H9 (cell line): ENCODE results near the gene MAP4K3. TPM values are rescaled to one million over a fixed set of nuclear protein-coding genes. Genes with fewer than 3 reads are reported as not detected.

Experiments
- DNase-seq: peaks from one replicate; pipeline ENCODE4 v3.0.0-alpha.2; 2017
- H2AFZ ChIP-seq: one replicate; pipeline ENCODE4 v1.6.1; 2013; ENCODE audit warnings: mild to moderate bottlenecking, low read length, control low read depth, moderate library complexity
- H2AK5ac ChIP-seq: 2 replicates; pipeline ENCODE4 v1.6.1; 2013; ENCODE audit warnings: low read length, control low read depth, mixed read lengths; ENCODE audit not compliant: insufficient read length
- H2BK120ac ChIP-seq: one replicate; pipeline ENCODE4 v1.6.1; 2013; ENCODE audit warnings: low read depth, mild to moderate bottlenecking, low read length, control low read depth, inconsistent platforms; ENCODE audit not compliant: poor library complexity, severe bottlenecking
- H2BK12ac ChIP-seq: 2 replicates; pipeline ENCODE4 v1.6.1; 2013; ENCODE audit warnings: low read length, control low read depth, mixed read lengths, low read depth; ENCODE audit not compliant: insufficient read length
- H2BK15ac ChIP-seq: 2 replicates; pipeline ENCODE4 v1.6.1; 2013; ENCODE audit warnings: low read depth, low read length, control low read depth
- H2BK20ac ChIP-seq: one replicate; pipeline ENCODE4 v1.6.1; 2013; ENCODE audit warnings: low read depth, mild to moderate bottlenecking, low read length, control low read depth, inconsistent platforms; ENCODE audit not compliant: poor library complexity, severe bottlenecking
- H2BK5ac ChIP-seq: 2 replicates; pipeline ENCODE4 v1.6.1; 2013; ENCODE audit warnings: low read length, control low read depth, mixed read lengths; ENCODE audit not compliant: insufficient read length
- H3K14ac ChIP-seq: 2 replicates; pipeline ENCODE4 v1.6.1; 2013; ENCODE audit warnings: low read length, control low read depth; ENCODE audit not compliant: insufficient read depth
- H3K18ac ChIP-seq: 2 replicates; pipeline ENCODE4 v1.6.1; 2013; ENCODE audit warnings: low read depth, mild to moderate bottlenecking, mixed read lengths, low read length, control low read depth; ENCODE audit not compliant: insufficient read length
- H3K23ac ChIP-seq: 2 replicates; pipeline ENCODE4 v1.6.1; 2013; ENCODE audit warnings: low read length, control low read depth, mixed read lengths, low read depth; ENCODE audit not compliant: insufficient read length
- H3K23me2 ChIP-seq: 2 replicates; pipeline ENCODE4 v1.6.1; 2013; ENCODE audit warnings: low read depth, mild to moderate bottlenecking, mixed read lengths, low read length, control low read depth; ENCODE audit not compliant: insufficient read length, poor library complexity, severe bottlenecking
- H3K27ac ChIP-seq: 2 replicates; pipeline ENCODE4 v1.5.1; 2013; ENCODE audit warnings: low read length, control low read depth, mixed read lengths, low read depth; ENCODE audit not compliant: insufficient read length
- H3K27me3 ChIP-seq: 2 replicates; pipeline ENCODE4 v1.6.1; 2013; ENCODE audit warnings: low read length, control low read depth, inconsistent platforms; ENCODE audit not compliant: insufficient read depth
- H3K4ac ChIP-seq: 2 replicates; pipeline ENCODE4 v1.6.1; 2013; ENCODE audit warnings: low read depth, mild to moderate bottlenecking, control low read depth, inconsistent platforms, low read length, moderate library complexity
- H3K4me1 ChIP-seq: 2 replicates; pipeline ENCODE4 v1.6.1; 2013; ENCODE audit warnings: low read length, control low read depth, inconsistent platforms; ENCODE audit not compliant: insufficient read depth
- H3K4me2 ChIP-seq: 2 replicates; pipeline ENCODE4 v1.6.1; 2013; ENCODE audit warnings: low read length, control low read depth, mixed read lengths; ENCODE audit not compliant: insufficient read length, insufficient read depth
- H3K56ac ChIP-seq: 2 replicates; pipeline ENCODE4 v1.6.1; 2013; ENCODE audit warnings: low read depth, mild to moderate bottlenecking, mixed read lengths, low read length, control low read depth; ENCODE audit not compliant: insufficient read length
- H3K79me1 ChIP-seq: 2 replicates; pipeline ENCODE4 v1.6.1; 2013; ENCODE audit warnings: low read depth, mild to moderate bottlenecking, moderate library complexity, low read length, control low read depth, inconsistent platforms; ENCODE audit not compliant: insufficient read depth, poor library complexity, severe bottlenecking
- H3K79me2 ChIP-seq: 2 replicates; pipeline ENCODE4 v1.6.1; 2013; ENCODE audit warnings: low read length, control low read depth, inconsistent platforms; ENCODE audit not compliant: insufficient read depth
- H3K9ac ChIP-seq: 2 replicates; pipeline ENCODE4 v1.6.1; 2013; ENCODE audit warnings: low read length, control low read depth, mixed read lengths; ENCODE audit not compliant: insufficient read length; ENCODE audit errors: extremely low read depth
- H3K9me3 ChIP-seq: one replicate; pipeline ENCODE4 v1.6.1; 2013; ENCODE audit warnings: low read depth, low read length, inconsistent platforms; ENCODE audit not compliant: control insufficient read depth
- H3T11ph ChIP-seq: one replicate; pipeline ENCODE4 v1.6.1; 2013; ENCODE audit warnings: mild to moderate bottlenecking, low read length, control low read depth, inconsistent platforms
- H4K20me1 ChIP-seq: one replicate; pipeline ENCODE4 v1.6.1; 2013; ENCODE audit not compliant: control insufficient read depth, insufficient read length, insufficient read depth
- H4K5ac ChIP-seq: 2 replicates; pipeline ENCODE4 v1.6.1; 2013; ENCODE audit warnings: low read depth, mild to moderate bottlenecking, mixed read lengths, low read length, control low read depth; ENCODE audit not compliant: insufficient read length
- H4K8ac ChIP-seq: replicated peaks from 2 replicates; pipeline ENCODE4 v1.6.1; 2013; ENCODE audit warnings: low read length, control low read depth, mixed read lengths, low read depth; ENCODE audit not compliant: insufficient read length
- H4K91ac ChIP-seq: 2 replicates; pipeline ENCODE4 v1.6.1; 2013; ENCODE audit warnings: low read depth, mild to moderate bottlenecking, moderate library complexity, mixed read lengths, low read length, control low read depth; ENCODE audit not compliant: insufficient read length
- H3K27ac Mint-ChIP-seq, 3 experiments: 2 replicates in 2 of 3; 3 replicates in 1 of 3; pipeline ENCODE4 v1.8.0; 2020 to 2021; ENCODE audit warnings: mixed read lengths in 3 of 3, mild to moderate bottlenecking in 1 of 3, moderate library complexity in 1 of 3
- H3K27me3 Mint-ChIP-seq: 2 replicates; pipeline ENCODE4 v1.8.0; 2021; ENCODE audit warnings: low read depth, mild to moderate bottlenecking, moderate library complexity, mixed read lengths
- H3K36me3 Mint-ChIP-seq, 3 experiments: 2 replicates in 2 of 3; 3 replicates in 1 of 3; pipeline ENCODE4 v1.8.0; 2020 to 2021; ENCODE audit warnings: low read depth in 3 of 3, mixed read lengths in 3 of 3; ENCODE audit not compliant: insufficient read depth in 1 of 3
- H3K4me1 Mint-ChIP-seq, 2 experiments: 2 replicates each; pipeline ENCODE4 v1.8.0; 2020; ENCODE audit warnings: mixed read lengths in 2 of 2
- H3K4me3 Mint-ChIP-seq, 2 experiments: 2 replicates in 1 of 2; 3 replicates in 1 of 2; pipeline ENCODE4 v1.8.0; 2020 to 2021; ENCODE audit warnings: mild to moderate bottlenecking in 2 of 2, mixed read lengths in 2 of 2, moderate library complexity in 1 of 2
- H3K9me3 Mint-ChIP-seq, 2 experiments: 2 replicates in 1 of 2; 3 replicates in 1 of 2; pipeline ENCODE4 v1.8.0; 2020; ENCODE audit warnings: mild to moderate bottlenecking in 2 of 2, mixed read lengths in 2 of 2, moderate library complexity in 1 of 2
- WGBS: extraction: QIAGEN DNeasy Blood & Tissue Kit; methylation state at CpG from one replicate; pipeline ENCODE4 v1.1.7; 2013; ENCODE audit warnings: missing lambda C conversion rate, low lambda C conversion rate, mixed read lengths; ENCODE audit not compliant: insufficient read length; ENCODE audit errors: extremely low coverage; 5-methylcytosine and 5-hydroxymethylcytosine counted together
- total RNA-seq: library from RNA; stranded (reverse); gene quantifications from 2 replicates; pipeline ENCODE4 v1.2.1, GENCODE V29; 2021
- TF ChIP-seq, protein P1 (sequence below): fragments of 200-600 bp; sonication (generic); conservative IDR thresholded peaks from 3 replicates; pipeline ENCODE4 v1.8.0; 2021; ENCODE audit warnings: antibody characterized with exemption, mild to moderate bottlenecking

Gene MAP4K3
- total RNA-seq, 1 experiment from 2014 or later, result 37.9 TPM

DNA sequence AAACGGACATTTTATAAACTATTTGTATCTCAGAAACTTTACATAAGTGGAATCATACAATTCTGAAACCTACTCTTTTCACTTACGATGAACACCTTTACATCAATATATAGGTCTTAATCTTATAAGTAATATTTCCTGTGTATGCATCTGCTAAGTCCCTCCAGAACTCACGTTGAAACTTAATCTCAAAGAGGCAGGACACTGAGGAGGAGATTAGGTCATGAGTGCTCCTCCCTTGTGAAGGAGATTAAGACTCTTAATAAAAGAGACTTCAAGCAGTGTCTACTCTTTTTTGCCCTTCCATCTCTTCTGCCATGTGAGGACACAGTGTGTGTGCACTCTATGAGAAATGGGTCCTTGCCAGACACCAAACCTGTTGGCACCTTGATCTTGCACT lies 98.6 kb downstream of the MAP4K3 start:
- H3K9me3 ChIP-seq, result no peaks in the 10 kb centered on the region
- no peak overlapping the region for H2BK120ac ChIP-seq
- H3K79me2 ChIP-seq, result no peaks in the 10 kb centered on the region; the same call in 1 of the 2 replicates
- TF ChIP-seq, protein P1, sequence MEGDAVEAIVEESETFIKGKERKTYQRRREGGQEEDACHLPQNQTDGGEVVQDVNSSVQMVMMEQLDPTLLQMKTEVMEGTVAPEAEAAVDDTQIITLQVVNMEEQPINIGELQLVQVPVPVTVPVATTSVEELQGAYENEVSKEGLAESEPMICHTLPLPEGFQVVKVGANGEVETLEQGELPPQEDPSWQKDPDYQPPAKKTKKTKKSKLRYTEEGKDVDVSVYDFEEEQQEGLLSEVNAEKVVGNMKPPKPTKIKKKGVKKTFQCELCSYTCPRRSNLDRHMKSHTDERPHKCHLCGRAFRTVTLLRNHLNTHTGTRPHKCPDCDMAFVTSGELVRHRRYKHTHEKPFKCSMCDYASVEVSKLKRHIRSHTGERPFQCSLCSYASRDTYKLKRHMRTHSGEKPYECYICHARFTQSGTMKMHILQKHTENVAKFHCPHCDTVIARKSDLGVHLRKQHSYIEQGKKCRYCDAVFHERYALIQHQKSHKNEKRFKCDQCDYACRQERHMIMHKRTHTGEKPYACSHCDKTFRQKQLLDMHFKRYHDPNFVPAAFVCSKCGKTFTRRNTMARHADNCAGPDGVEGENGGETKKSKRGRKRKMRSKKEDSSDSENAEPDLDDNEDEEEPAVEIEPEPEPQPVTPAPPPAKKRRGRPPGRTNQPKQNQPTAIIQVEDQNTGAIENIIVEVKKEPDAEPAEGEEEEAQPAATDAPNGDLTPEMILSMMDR, result no peak
- Mint-ChIP-seq H3K4me3 (no peak overlapping the region), H3K27me3 (no peaks in the 10 kb centered on the region), H3K4me1 (peaks cover 28% of the 10 kb centered on the region in 2 experiments), H3K36me3 (peaks cover 2 to 8% (median 5%) of the 10 kb centered on the region in 3 experiments; a peak in 6 of 7 replicates), H3K27ac (peak overlapping the region in 2 of 3 experiments; percentile 81 to 95; a peak in 2 of 7 replicates), H3K9me3 (no peaks in the 10 kb centered on the region)
- no peak overlapping the region for H4K91ac ChIP-seq
- whole genome bisulfite sequencing, result no CpG with 5 or more reads among the region's 3 CpGs
- H4K20me1 ChIP-seq, result no peaks in the 10 kb centered on the region
- H3K18ac ChIP-seq, result no peak overlapping the region
- no peak overlapping the region for H2AFZ ChIP-seq
- H3K9ac ChIP-seq, result no peak overlapping the region
- no peaks in the 10 kb centered on the region; the same call in 1 of the 2 replicates for H3K4me1 ChIP-seq
- H4K5ac ChIP-seq, result no peak overlapping the region
- no peak overlapping the region for H2BK15ac ChIP-seq
- no peaks in the 10 kb centered on the region for H3K23me2 ChIP-seq
- H2AK5ac ChIP-seq, result no peak overlapping the region
- no peak overlapping the region for H3K56ac ChIP-seq
- H4K8ac ChIP-seq, result no peak overlapping the region
- H3K4me2 ChIP-seq, result no peak overlapping the region
- no peak overlapping the region for H2BK20ac ChIP-seq
- no peaks in the 10 kb centered on the region; the same call in 1 of the 2 replicates for H3K27me3 ChIP-seq
- DNase-seq, result no peak
- no peak overlapping the region for H3T11ph ChIP-seq
- no peak overlapping the region for H2BK5ac ChIP-seq
- no peak overlapping the region for H3K23ac ChIP-seq
- H3K79me1 ChIP-seq, result no peaks in the 10 kb centered on the region
- H3K4ac ChIP-seq, result no peak overlapping the region
- no peak overlapping the region for H3K14ac ChIP-seq
- H3K27ac ChIP-seq, result no peak overlapping the region
- H2BK12ac ChIP-seq, result no peak overlapping the region
